GM21360 (cell line): ENCODE data around the gene RILPL1.
"Not testable (repeated sequence)": the region's sequence is repeated elsewhere in the genome, so short reads cannot be mapped to it uniquely, and the experiment has no call there.

Source experiments
- ATAC-seq: cut with Tn5 transposase; IDR thresholded peaks from one replicate; pipeline ENCODE4 v1.9.1; 2021; ENCODE audit warnings: mild to moderate bottlenecking, moderate library complexity; ENCODE audit not compliant: unreplicated experiment

Gene RILPL1

DNA sequence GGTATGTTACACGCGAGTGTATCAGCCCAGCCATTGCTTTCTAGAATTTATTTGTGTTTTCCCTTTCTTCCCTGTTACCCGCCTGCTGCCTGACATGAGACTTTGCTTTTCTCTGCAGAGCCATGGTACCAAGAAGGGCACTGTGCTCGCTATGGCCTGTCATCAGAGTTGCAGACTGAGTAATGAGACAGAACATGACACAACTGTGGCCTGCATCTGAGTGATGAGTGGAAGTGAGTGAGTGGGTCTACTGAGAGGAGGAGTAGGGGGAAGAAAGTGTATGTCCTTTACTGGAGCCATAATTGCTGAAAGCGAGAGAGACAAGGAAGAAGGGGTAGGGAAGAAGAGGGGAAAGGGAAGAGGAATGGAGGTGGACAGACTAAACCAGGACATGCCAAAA is 2.9 kb downstream of the RILPL1 start:
- no peak for ATAC-seq

DNA sequence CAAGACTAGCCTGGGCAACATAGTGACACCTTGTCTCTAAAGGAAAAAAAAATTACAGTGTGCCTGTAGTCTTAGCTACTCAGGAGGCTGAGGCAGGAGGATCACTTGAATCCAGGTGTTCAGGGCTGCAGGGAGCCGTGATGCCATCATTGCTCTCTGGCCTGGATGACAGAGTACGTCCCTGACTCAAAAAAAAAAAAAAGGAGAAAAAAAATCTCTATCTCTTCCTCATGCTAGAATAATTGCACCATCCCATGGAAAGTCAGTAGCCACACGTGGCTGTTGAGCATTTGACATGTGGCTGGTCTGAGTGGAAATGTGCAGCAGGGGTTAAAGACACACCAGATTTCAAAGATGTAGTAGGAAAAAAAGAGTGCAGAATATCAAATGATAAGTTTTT is 3.8 kb downstream of the RILPL1 start:
- no peak for ATAC-seq

DNA sequence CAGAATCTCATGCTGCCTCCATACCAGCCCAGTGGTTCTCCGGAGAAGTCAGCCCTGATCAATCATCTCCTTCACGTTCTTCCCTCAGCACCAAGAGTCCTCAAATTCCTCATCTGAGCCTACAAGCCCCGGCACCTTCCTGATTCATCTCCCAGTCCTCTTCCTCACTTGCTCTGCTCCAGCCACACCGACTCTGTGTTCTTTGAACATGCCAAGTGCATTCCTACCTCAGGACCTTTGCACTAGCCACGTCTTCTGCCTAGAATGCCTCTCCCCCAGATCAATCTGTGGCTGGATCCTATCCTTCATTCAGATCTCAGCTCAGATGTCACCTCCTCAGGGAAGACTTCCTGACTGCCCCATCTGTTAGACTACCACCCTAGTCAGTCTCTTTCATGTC is 4.7 kb downstream of the RILPL1 start:
- ATAC-seq: no peak

DNA sequence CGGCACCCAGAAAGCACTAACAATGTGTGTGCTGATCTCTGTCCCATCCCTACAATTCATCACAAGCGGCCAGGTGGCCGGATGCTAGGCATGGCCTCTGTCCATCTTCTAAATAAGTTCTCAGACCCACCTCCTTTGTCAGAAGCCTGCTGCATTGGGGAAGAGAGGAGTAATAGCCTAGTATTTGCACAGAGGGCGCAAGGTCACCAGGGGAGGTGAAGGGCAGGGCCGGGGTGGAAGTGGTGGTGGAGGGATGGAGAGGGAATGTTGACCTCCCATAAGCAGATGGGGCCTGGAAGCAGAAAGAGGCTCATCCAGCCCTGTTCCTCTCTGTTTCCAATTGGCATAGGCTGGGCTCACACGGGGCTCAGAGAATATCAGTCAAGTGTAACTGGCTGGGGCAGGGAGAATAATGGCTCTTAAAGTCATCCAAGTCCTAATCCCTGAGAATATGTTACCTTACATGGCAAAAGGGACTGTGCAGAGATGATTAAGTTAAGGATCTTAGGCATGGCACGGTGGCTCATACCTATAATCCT is 6.9 kb downstream of the RILPL1 start:
- no peak for ATAC-seq

DNA sequence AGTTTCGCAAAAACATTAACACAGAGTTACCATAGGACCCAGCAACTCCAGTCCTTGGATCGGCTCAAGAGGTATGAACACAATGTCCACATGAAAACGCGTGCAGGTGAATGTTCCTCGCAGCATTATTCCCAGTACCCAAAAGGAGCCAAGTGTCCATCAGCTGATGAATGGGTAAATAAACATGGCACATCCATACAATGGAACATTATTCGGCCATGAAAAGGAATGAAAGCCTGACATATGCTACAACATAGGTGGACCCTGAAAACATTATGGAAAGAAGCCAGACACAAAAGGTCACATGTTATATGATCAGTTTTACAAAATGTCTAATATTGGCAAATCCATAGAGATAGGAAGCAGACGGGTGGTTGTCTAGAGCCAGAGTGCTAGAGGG is 9.1 kb downstream of the RILPL1 start:
- ATAC-seq: no peak

DNA sequence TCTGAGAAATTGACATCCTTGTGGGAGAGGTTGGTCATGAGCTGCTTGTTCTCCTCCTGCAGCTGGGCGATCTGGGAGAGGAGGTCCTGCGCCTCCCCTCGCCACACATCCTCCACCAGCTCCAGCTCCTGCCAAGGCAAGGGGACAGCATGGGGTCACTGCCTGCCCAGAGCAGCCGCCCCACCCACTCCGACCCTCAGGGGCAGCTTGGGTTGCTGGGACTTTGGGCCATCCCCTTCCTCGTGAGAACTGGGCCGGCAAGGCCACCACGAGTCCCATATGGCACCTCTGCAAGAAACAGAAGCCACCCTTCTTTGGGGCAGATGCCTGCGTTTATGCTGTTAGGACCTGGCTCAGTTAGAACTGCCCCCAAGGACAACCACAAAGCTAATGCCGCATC is 10.0 kb downstream of the RILPL1 start:
- ATAC-seq: no peak

DNA sequence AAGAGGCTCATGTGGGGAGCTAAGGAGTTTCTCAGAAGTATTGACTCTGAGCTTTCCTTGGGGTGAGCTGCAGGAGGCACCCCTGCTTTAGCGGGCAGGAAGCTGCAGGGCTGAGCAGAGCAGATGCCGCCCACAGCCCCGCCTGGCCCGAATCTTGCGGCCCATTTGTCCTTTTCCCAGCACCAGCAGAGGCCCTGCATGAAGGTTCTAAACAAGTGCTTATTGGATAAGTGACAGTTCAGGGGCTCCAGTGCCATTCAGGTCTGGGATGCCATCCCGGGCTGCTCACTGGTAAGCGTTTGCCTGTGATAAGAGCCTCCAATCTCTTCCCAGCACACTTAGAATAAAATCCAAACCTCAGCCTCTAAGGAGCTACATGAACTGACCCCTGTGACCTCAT is 11.4 kb downstream of the RILPL1 start:
- no peak for ATAC-seq

DNA sequence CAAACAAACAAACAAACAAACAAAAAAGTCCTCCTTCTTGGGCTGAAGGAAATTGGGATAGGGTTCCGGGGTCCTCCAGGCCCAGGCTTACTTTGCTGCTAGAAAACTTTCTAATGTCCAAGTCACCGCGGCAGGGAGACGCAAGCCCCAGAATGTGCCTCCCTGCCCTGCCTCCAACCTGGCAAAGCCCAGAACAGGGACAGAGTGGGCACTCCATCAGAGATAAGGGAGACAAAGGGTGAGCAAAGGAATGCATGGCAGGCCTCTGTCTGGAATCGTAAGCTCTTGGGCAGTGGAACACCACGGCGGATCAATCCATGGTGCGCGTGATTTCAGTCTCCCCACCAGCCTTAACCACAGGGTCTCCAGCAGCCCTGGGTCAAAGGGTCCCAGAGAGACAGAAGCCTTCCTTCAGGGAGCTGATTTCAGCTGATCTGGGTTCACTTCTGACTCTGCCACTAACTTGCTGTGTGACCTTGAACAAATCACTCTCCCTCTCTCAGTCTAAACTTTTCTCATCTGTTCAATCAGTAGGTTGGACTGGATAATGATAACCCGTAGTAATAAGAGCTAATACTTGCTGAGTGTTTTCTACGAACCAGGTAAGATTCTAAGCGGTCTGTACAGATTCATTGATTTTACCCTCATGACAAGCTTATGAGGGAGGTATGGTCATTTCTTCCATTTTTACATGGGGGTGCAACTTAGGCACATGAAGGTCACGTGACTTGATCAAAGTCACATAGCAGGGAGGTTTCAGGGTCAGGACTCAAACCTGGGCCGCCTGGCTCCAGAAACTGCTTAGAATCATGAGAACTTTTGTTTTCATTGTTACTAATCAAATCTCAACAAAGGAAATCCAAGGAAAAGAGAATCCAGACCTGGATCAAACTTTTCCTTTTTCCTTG is 12.7 kb downstream of the RILPL1 start:
- no peak for ATAC-seq

DNA sequence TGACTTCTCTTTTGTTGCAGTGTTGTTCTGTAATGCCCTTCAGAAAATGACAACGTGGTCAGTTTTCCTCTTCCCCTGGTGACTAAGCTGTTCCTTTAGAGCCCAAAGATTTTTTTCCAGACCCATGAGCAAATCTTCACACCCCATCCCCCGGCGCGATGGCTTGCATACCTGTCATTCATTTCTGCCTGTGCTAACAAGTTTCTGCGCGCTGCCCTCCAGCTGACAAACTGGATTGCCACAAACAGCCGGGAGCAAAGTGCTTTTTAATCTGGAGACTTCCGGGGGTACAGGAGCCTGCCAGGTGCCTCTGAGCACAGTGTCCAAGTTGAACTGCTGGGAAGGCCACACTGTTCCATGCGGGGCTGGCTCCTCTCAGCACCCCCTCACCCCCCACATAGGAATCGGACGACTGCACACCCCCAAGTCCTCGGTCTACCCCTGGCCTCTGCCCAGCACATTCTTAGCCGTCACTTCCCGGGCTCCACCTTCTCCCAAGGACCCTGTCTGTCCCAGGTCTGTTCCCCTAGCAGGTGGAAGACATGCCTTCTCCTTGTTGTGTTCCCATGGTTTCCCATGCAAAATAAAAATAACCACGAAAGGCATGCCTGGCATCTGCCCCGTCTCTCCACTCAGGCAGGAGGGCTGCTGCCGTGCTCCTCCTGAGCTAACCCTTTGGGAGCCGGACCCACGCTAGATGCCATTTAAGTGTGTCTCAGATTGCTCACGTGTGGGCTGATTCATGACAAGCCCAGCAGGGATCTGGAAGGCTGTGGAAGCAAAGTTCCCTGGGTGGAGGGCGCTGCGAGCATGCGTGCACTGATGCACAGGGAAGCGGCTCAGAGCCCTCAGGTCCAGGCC is 14.1 kb downstream of the RILPL1 start:
- no peak for ATAC-seq

DNA sequence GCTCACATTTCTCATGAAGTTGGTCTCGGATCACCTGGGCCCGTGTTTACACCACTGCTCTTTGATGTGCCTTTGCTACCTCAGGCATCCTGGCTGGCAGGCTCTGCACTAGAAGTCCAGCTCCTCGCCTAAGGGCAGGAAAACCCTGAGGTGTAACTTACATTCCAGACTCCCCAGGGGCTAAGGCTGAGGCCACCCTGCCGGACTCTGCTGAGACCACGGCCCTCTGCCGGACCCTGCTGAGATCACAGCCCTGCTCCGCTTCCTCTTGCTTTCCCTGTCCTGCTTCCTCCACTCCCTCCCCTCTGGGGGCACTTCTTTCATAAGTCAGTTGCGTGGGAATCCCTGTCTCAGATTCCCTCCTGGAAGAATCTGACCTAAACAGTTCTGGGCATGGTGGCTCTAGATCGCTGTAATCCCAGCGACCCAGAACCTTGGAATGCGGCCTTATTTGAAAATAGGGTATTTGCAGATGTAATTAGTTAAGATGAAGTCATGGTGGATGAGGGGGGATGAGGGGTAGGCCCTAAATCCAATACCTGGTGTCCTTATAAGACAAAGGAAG is 17.2 kb downstream of the RILPL1 start:
- no peak for ATAC-seq

DNA sequence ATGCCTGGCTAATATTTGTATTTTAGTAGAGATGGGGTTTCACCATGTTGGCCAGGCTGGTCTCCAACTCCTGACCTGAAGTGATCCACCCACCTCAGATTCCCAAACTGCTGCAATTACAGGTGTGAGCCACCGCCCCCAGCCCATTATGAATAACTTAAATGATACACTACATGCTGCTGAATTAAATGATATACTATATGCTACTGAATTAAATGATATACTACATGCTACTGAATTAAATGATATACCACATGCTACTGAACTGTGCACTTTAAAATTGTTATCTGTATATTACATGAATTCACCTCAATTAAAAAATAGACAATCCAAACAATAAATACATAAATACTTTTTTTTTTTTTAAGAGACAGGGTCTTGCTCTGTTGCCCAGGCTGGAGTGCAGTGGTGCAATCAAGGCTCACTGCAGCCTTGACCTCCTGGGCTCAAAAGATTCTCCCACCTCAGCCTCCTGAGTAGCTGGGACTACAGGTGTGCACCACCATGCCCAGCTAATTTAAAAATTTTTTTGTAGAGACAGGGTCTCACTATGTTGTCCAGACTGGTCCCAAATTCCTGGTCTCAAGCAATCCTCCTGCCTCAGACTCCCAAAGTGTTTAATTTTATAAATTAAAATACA is 18.8 kb downstream of the RILPL1 start:
- not testable (repeated sequence) for ATAC-seq

DNA sequence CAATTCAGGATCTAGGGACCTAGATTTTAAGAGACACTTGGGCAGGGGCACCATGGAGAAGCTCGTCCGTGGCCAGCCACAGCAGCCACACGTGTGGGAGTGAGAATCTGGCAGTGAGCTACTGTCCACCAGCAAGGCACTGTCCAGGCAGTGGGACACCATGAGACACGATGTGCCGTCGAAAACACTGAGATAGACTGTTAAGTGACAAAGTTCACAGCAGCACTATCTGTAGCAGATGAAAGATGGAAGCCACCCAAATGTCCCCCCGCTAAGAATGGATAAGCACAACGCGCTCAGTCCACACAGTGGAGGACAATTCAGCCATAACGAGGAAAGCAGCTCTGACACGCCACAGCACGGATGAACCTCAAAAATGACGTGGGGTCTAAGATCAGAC is 19.7 kb downstream of the RILPL1 start:
- no peak for ATAC-seq

DNA sequence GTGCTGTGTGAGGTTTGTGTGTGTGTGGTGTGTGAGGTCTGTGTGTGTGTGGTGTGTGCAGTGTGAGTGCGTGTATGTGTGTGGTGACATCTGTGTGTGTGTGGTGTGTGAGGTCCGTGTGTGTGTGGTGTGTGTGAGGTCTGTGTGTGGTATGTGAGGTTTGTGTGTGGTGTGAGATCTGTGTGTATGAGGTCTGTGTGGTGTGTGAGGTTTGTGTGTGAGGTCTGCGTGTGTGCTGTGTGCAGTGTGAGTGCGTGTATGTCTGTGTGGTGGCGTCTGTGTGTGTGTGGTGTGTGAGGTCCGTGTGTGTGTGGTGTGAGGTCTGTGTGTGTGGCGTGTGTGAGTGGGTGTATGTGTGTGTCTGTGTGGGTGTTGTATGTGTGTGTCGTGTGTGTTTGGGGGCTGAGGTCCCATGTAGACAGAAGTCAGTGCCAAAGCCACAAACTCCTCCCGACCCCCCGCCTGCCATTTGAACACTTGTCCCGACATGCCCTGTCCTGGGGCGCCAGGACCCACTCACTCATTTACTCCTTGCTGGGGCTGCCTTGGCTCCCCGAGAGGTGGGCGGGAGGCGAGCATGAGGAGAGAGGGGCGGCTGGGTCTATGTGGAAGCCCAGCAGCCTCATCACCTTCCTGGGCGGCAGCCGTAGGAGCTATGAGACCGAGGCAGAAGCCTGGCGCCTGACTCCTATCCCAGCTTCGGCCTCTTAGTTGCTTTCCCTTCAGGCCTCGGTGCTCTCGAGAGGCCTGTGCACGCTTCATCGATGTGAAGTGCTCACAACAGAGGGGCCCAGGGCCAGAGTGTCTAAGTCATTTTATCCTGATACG is 20.5 kb downstream of the RILPL1 start:
- ATAC-seq: no peak

DNA sequence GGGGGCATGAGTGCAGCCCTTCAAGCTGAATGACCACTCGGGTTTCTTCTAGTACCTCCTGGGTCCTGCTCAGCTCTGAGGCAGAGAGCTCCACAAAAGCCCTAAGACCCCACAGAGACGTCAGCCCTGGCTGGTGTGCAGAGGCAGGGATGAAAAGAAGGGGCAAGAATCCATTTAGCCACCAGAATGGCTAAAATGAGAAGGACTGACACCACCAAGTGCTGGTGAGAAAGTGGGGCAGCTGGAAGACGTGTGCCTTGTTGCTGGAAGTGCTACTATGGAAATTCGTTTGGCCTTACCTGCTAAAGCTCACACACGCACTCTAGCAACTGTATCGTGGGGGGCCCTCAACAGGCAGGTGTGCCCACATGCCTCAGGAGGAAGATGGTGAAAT is 26.7 kb downstream of the RILPL1 start:
- ATAC-seq: no peak

DNA sequence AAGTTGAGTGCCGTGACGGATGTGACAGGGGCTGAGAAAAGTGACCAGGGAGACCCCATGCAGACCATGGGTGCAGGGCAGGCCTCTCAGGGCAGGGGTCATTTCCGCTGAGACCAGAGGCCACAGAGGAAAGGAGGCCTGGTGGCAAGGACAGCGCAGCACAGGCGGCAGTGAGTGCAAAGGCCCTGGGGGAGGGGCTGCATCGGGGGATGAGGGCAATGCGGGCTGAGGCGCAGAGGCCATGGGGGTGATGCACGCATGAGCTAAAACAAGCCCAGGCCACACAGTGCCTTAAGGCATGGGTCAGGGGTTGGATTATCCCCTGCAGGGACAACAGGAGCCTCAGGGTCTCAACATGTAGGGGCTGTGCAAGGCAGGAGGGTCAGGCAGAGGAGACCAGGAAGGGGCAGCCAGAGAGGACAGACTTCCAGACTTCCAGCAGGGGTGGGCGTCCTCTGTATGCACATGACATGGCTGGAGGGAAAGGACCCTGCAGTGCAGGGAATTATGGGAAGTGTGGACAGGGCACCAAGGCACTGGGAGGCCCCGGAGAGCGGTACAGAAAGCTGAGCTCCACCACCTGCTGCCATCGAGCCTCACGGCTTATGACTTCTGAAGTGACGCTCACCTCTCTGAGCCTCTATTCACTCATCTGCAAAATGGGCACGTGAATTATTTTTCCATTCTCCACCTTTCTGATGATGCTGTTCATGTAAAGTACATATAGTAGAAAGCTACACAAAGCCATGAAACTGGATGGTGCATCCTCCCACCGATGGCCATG is 27.3 kb downstream of the RILPL1 start:
- ATAC-seq: no peak

DNA sequence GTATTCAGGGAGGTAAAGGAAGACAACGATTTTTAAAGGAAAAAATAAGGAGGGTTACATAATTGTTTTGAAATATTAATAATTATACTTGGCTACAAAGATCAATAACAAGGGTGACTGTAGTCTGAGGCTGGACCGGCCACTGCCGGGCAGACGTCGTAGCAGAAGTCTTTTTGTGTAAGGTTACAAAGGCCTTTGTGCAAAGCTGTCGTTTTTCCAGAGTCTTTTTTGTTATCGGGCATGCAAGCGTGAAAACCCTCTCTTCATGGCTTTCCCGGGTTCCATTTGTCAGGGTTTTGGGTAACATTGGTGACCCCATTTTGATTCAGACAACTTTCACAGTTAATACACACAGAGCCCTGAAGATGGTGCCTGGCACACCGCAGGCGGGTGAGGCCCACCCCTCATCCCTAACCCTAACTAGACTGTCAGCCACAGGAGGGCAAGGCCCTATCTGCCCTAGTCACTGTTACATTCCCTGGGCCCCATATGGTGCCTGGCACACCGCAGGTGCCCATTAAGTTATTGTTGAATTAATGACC is 31.3 kb downstream of the RILPL1 start:
- ATAC-seq: no peak

DNA sequence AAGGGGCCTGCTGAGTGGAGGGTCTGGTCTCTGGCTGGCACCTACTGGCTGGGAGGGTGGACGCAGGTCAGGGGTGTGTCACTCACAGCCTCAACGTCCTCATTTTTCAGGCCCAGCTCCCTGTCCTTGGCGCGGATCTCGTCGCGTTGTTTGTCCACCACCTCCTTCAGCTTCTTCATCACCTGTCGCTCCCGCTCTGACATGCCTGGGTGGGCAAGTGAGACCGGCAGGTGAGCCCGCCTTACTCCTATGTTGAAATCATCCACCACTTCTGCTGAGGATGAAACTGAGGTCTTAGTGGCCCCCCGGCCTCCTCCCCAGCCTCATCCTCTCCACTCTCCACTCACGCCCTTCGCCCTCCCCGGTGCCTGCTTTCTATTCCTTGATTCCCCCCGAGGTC is 34.2 kb downstream of the RILPL1 start:
- ATAC-seq: no peak

DNA sequence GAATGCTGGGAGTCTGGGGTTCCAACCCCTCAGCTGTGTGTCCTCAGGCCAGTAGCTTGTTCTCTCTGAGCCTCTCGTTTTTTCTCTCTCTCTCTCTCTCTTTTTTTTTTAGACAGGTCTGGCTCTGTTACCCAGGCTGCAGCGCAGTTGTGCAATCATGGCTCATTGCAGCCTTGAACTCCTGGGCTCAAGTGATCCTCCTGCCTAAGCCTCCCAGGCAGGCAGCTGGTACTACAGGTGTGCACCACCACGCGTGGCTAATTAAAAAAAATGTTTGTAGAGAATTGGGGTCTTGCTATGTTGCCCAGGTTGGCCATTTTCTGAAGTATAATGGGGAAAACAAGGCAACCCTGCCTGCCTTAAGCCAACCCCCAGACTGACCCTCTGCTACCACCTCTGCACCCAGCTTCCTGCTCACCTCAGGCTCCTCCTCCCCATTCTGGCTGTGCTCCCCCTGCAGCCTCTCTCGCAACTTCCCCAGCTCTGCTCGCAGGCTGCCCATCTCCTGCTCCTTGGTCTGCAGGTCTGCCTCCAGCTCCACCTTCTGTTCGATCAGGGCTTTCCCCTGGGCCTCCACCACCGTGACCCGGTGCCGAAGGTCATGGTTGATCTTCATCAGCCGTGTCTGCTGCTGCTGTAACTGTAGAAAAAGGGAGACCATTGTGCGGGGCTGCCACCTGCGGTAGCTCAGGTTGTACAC is 35.2 kb downstream of the RILPL1 start:
- ATAC-seq: no peak
